ENCODE data around the gene TNS3.

Gene TNS3

DNA sequence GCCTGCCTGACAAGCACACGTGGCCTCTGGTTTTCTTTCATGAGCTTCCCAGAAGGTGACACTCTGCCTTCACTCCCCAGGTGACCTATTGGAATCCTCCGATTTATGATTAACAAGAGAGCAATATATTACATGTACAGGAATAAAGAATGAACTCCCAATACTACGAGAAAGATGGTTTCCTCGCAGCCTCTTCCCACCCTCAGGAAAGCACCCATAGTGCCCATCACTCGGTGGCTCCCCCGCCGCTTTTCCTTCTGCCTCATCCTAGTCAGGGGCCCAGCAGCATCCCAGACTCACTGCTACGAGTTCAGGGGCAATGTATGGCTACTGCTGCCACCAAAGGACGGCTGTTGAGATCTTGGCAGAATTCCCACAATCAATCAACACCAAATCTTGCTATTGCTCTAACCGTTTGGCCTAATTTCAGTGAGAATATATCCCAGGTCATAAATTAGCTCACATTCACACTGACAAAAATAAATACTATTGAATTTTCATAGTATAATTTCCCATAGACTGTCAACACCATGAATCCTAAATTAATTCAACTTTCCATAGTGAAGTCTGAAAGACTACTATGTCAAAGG lies 196.3 kb downstream of the TNS3 start:
- no peak for DNase-seq (ENCODE audit: low spot score)

DNA sequence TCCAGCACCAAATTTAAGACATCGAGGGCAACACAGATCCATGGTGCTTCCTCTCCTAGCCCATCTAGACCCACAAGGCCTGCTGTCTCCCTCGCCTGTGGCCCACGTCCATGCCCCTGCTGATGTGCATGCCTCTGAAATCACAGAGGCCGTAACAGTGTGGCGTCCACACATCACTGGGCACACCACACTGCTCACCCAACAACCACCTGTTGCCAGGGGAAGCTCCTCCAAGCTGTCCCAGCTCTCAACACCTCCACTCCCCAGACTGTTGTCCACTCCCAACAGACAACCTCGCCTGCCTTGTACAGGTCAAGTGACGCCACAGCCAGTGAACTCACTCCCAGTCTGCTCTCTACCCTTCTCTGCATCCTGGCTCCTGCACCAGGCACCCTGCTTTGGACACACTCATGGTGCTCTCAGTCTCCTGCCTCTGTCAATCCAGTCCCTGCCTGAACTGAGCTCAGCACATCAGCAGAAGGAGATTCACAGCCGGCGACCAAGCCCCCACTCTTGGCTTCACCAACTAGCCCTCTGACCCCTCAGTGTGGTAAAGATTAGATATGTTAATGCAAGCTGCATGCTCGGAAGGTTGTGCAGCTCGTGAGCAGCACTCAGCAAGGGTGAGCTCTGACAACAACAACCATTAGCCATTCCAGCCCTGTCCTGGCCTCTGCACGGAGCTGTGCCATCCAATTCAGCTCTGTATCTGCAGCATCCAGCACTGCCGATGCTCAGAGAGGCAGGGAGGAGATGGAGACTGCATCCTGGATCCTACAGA lies 197.0 kb downstream of the TNS3 start:
- DNase-seq (ENCODE audit: low spot score): no peak

DNA sequence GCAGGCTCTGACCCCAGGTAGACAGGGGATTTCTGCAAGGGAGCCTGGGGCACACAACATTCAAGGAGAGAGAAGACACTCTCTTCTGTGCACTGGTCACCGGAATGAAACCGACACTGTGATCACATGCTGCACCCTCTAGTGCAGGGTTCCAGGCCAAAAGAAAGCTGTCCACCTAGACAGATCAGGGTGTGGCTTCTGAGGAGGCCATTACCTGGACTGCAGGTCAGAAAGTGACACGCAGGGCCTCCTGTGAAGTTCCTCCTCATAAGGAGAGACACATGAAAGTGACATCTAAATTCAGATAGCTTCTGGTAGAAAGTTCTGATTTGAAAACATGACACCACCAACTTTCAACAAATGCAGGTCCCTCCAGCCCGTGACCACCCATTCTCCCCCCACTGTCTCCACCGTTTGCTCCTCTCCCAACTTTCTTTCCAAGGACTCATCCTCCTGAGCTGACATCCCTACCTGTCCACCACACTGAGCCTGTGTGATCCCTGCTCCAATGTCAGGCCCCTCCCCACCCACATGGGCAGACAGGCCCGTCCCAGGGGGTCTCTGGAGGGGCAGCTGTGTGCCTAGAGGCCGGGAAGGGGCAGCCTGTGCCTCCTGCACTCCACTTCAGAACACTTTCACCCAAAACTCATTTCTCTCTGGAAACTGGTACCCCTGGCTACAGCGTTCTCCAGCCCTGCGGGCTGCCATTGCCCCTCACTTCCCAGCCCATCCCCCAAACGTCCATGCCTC lies 198.0 kb downstream of the TNS3 start:
- DNase-seq (ENCODE audit: low spot score): no peak

DNA sequence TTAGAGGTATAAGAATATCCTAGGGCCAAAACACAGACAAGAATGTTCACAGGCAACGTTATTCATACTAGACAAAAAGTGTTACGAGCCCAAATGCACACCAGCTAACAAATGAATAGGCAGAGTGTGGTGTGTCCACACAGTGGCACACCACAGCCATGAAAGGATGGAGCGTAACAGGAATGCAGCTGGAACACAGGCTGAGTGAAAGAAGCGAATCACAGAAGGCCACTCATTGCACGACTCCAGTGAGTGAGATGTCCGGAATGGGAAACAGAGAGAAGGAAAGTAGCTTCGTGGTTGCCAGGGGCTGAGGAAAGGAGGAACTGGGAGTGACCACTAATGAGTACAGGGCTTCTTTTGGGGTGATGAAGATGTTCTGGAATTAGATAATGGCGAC lies 198.8 kb downstream of the TNS3 start:
- peak; percentile 50 for DNase-seq (ENCODE audit: low spot score)

DNA sequence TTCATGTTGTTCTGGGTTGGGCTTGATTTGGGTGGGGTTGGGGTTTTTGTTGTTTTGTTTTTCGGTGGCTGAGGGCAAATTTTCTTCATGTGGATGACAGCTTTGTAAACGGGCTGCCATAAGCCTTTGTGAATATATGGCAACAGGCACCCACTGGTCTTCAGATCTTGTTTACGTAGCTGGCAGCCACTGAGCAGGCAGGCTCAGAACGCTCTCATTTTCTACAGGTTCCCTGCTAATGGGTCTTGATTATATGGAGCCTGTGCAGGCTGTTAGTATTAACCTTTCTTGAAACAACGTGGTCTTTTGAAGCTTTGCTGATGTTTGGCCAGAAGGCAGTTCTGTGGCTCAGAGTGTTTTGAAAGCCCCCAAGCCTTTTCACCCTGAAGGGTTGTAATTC lies 199.7 kb downstream of the TNS3 start:
- no peak for DNase-seq (ENCODE audit: low spot score)

DNA sequence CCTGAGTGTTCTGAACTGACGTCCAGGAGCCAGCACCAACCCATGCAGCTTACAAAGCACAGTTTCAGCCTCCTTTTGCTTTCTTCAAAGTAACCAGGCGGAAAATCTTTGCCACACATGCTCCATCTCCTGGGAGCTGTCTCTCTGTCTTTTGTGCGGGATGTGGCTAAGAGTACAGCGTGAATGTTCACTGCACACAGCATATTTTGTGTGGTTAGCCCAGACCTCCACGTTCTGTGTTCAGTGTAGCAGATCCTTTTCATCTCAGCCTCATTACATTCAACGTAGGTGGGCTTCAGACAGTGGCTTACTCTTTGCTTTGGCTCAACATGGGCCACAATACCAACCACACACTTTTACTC lies 200.8 kb downstream of the TNS3 start:
- DNase-seq (ENCODE audit: low spot score): no peak

DNA sequence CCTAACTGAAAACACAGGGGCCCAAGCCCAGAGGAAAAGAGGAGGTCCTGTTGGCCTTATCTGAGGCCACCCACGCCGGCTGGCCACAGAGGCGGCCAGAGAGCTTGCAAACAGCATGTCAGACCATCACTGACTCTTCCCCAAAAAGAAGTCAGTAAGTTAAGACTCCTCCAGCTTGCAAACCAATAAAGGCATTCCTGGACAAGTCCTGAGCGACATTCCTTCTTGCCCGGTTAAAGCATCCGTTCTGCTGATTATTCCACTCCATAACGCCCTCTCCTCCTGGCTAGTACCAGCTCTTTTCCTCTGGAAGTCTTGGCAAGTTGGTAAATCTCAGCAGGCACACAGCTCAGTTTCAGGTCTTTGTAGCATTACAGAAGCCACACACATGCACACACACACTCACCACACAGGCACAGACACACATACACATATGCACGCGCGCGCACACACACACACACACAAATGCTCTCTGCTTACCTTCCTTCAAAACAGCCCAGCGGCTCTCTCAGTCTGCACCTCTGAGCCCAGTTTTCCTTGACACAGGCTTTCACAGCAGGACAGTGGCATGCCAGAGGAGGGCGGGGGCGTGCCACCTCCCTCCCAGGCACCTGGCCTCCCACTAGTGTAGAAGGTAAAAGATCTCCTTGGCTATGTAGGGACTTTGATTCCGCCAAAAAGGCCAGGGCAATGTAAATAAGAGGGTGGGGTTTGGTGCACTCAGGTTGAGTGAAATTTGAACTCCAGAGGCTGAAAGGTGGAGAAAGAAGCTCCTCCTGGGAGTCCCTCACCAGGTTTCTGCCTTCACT lies 201.4 kb downstream of the TNS3 start:
- no peak for DNase-seq (ENCODE audit: low spot score)

DNA sequence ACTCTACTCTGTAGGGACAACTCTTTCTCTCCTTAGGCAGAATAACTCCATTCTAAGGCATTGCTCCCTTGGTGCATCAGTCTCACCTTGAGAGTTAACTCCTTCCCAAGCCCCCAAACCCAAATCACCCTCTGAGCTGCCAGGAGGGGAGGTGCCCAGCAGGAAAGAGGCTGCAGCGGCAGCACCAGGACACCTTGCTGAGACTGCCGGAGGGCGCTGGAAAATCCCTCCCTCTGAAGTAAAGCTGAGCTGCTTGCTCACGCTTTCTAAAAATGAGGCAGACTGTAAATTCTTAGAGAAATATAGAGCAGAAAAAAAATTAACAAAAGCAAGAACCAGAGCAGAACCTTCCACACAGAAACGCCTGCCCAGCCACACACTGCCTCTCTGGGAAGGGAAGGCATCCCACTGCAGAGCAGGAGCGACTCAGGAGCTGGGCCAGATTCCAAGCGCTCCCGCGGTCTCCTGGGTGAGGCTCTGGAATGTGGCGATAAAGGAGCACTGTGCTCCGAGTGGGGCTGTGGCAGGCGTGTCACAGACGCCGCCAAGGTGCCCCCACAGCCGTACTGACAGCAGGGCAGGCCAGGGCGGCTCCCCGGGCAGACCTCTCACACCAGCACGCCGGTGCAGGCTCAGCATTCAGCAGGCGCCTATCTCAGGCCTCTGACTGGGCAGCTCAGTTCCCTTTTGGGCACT lies 202.1 kb downstream of the TNS3 start:
- DNase-seq (ENCODE audit: low spot score): peak; percentile 41

DNA sequence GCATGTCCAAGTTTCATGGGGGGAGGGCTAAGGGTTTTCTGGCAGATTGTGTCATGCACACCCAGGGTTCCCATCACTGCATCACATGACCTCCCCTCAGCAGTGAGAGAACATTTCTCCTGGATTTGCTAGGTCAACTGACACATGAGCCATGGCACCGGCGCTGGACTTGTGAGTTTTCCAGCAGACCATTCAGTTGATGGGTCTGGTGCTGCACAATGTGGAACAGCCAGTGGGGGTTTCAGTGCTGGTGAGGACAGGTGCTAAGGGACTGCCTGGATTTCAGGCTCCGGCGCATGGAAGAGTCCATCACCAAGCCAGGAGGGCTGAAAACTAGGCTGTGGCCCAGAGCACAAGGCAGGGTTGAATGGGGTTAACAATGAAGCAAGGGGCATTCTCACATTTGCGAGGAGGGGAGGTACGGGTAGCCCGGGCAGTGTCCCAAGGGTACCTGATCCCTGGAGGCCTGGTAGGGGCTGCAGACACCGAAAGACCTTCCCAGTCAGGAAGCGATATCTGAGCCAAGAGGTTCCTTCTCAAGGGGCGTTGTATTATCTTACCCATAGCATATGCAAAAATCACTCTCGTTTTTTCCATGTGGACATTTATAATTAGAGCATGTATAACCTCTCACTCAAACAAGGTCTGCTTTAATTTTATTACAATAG lies 203.0 kb downstream of the TNS3 start:
- DNase-seq (ENCODE audit: low spot score): no peak

DNA sequence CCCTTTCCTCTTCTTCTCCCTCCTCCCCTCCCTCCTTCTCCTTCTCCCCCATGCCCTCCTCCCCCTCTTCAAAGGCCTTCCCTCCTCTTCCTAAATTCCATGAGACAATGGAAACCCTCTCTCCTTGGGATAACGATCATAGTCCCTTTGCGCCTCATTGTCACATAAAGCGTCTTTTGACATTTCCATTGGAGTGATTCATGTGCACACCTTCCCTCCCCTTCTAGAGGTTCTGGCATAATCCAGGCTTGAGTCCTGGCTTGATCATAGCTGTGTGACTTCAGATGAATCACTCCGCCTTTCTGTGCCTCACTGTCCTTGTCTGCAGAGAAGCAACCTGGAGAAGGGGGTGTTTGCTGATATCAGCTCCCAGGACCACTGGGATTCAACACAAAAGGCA lies 204.2 kb downstream of the TNS3 start:
- no peak for DNase-seq (ENCODE audit: low spot score)

DNA sequence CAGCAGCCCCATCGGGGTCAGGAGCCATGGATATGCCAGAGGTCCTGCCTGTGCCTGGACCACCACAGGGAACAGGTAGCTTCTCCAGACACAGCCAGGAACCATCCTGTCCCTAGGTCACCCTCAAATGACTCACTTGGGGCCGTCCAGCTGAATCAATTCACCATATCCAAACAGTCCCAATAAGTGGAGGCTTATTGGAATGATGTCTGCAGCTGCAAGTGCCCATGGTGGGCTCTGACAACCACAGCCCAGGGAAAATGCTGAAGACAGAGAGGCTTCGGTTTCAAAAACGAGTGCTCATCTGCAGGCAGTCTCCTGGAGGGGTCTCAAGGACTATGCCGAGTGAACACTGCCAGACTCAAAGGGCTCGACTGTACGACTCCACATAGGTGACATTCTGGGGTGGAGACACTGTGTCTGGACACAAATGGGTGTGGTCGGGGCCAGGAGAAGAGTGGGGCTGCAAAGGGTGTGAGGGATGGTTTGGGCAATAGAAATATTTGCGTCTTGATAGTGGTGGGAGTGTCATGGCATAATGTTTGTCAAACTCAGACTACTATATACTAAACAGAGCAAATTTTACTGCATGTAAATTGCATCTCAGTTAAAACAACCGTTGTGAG lies 204.8 kb downstream of the TNS3 start:
- no peak for DNase-seq (ENCODE audit: low spot score)

DNA sequence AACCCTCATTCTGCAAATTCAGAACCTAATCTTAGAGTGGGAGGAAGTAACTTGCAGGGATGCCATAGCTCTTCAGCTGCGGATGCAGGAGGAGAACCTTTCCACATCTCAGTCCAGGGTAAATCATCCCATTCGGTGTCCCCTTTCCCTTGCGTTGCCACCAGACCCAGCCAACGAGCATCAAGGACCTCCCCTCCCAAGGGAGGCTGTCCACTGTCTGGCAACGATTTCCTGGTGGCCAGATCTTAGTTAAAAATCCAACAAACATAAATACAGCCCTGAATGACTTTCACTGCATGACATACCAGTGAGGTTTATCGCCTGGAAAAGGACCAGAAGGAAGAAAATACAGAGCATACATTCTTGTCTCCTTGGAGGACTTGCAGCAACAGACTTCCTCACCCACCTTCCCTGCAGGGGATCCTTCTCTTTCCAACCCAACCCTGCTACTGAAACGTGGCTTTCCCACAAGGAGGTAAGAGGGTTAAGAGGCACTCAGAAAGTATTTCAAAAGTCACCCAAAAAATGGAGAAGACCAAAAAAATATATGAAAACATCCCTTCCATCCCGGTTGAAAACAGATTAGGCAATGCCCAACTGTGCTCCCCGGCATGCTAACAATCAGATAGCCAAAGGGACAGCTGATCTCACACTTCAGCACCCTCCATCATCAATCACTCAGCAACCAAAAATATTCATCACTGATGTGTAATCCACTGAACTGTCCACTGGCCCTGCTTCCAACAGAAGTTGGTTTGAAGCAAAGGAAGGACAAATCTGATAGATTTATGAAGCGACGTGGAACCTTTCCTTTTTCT lies 206.6 kb downstream of the TNS3 start:
- peak; percentile 74 for DNase-seq (ENCODE audit: low spot score)

DNA sequence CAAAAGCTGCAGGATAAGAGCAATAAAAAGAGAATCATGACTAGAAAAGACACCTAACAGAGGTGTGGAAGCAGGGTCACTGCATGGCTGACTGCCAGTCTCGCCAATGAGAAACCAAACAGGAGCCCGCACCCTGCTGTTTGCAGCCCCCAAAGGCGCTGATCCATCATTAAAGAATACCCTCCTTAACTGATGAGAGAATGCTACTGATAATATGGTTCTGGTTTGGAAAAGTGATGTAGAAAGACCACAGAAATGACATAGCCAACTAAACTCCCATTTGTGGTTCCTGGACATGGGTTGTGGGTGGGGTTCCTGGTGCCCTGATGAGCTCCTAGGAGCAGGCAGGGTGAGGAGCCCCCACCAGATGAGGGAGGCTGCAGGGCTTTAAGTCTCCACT lies 207.4 kb downstream of the TNS3 start:
- peak; percentile 25 for DNase-seq (ENCODE audit: low spot score)

DNA sequence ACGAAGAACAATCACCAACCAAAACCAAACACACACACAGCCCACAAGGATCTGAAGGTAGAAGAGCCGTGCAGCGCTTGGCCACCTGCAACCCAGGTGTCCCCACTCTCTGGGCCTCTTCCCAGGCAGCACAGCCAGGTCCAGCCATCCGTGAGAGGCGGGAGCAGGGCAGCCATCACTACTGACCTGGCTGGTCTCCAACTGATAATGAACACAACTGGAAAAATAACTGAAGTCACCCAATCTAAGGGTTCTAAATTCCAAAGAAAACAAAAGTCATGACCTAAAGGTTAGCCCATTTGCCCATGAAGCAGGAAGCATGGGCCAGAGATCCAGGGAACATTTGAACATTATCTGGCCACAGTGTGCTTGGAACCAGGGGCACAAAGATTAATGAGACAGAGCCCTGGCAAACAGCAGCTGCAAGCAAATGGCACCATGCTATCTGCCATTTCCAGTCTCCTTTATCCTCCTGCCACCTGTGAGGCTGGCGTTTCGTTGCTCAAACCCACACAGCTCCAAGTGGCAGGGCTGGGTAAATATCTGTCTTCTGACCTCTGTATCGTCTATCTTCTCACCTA lies 207.9 kb downstream of the TNS3 start:
- DNase-seq (ENCODE audit: low spot score): no peak

DNA sequence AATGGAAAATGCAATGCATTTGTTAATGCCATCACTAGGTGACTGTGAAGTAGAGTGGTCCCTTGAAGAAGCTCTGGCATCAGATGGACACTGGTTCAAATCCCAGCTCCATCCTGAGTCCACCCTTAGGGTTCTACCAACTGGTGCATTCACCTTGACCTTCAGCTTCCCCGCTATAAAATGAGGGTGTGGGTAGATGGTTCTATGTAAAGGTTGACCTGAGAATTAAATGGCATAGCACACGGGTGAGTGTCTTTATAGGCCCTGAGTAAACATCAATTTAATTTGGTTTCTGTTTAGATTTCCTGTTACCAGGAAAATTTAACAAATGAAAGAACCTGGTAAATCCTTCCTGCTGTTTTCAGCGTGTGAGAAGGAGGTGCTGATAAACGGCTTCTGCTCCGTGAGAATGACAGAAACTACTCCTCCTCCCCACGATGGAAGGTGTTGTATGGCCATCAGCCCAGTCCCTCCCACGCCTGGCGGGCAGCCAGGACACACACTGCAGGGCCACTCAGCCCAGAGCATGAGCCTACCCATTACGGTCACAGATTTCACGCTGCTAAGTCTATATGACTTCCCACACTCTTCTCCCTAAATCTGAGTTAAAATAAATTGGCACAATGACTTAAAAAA lies 210.1 kb downstream of the TNS3 start:
- no peak for DNase-seq (ENCODE audit: low spot score)

DNA sequence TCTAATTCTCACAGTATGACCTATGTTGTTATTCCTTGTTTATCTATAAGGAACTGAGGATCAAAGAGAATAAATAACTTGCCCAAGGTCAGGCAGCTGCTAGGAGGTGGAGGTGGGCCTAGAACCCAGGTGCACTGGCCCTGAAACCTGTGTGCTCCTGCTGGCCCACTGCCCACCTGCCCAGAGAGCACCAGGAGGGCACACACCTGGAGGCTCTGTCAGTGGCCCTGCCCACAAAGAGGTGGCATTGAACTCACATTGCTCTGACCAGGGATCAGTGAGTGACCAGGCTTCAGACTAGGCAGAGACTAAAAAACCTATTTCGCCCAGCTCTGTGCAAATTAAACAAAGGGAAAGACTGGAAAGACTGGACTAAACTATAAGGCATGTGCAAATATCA lies 210.6 kb downstream of the TNS3 start:
- DNase-seq (ENCODE audit: low spot score): no peak

DNA sequence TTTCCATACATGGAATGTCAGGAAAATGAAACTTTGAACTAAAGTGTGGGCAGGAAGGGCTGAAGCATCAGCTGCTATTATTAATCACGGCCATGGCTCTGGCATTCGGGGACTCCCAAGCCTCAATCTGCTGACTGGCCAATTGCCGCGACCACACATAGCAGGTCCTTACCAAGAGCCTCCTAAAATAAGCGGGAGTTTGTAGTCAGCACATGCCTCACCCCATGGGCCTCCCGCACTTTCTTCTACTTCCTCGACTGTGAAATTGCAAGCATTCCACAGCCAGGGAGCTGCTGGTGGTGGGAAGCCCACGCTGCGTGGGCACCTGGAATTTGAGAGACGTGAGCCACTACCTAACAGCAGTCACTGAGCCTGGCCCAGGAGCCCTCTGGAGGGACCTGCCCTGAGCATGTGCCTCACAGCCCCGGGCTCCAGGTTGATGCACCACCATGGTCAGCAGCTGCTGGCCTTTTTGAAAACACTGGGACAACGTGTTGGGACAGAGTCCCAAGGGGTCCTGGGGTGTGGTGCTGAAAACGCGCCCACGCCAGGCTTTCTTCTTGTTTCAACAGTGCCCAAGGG lies 211.4 kb downstream of the TNS3 start:
- DNase-seq (ENCODE audit: low spot score): no peak

DNA sequence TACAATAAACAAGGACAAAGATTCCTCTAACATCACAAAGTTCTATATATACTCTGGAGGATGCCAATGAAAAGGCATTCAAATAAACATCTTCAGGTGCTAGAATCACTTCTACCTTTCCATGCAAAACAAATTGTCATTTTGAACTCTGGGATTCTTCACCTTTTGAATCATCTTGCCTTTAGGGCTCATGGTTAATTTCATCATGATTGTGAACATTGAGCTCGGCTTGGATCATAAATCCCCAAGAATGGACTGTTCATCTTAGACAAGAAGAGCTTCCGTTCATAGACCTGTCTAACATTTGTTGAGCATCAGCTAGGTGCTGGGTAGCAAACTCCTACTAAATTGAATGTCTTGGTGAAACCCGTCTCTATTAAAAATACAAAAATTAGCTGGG lies 212.2 kb downstream of the TNS3 start:
- no peak for DNase-seq (ENCODE audit: low spot score)
